ENCODE data around the gene WDR4. TPM values are rescaled to one million over a fixed set of nuclear protein-coding genes. Genes with fewer than 3 reads are reported as not detected.

WDR4 gene
- total and polyA plus RNA-seq, 10 of the 15 experiments (the other 5 are each of a cell fraction or from before 2014, with no cell fraction given) = 2.1 to 45.3 (median 18.7) TPM

GRCh38 chr21:42829954-42830353 is 49.4 kb downstream of the WDR4 start:
- Histone ChIP-seq H3K27ac (ENCODE audit: control insufficient read depth, insufficient read depth) (no peak overlapping the region), H3K9ac (ENCODE audit: control insufficient read depth, insufficient read depth, low read length) (no peak overlapping the region), H3K4me1 (ENCODE audit: control insufficient read depth, insufficient read depth, low read length) (peaks cover 3% of the 10 kb centered on the region), H3K27me3 (replicated peaks in 1 of 2; ENCODE audit: control insufficient read depth in 2 of 2, insufficient read depth in 2 of 2, low read length in 1 of 2) (no peaks in the 10 kb centered on the region), H4K20me1 (ENCODE audit: control insufficient read depth, insufficient read depth) (no peaks in the 10 kb centered on the region; the same call in 1 of the 2 replicates), H2AFZ (ENCODE audit: control insufficient read depth, low read depth, low read length) (no peak overlapping the region), H3K79me2 (ENCODE audit: control insufficient read depth, insufficient read depth, low read length) (no peaks in the 10 kb centered on the region), H3K36me3 (ENCODE audit: control insufficient read depth in 2 of 2, insufficient read depth in 2 of 2, low read length in 1 of 2) (no peaks in the 10 kb centered on the region), H3K4me3 (no peak overlapping the region), H3K4me2 (ENCODE audit: control insufficient read depth, insufficient read depth) (no peak overlapping the region), H3K9me3 (replicated peaks; ENCODE audit: control insufficient read depth, insufficient read depth, low read length) (no peaks in the 10 kb centered on the region)
- FAIRE-seq = no peak
- intact Hi-C loops (cut with micrococcal nuclease; ENCODE audit: unreplicated experiment) (no loop called here), in situ Hi-C loops (cut with MboI) (loop anchor here (5.0 to 10.0 kb wide), 2 partner anchors 233 to 685 kb away; no protein-coding TSS in a partner anchor)
- RAD21 ChIA-PET (ENCODE audit: unreplicated experiment) = no interaction called here
- SMC1A ChIA-PET (ENCODE audit: uncharacterized antibody, unreplicated experiment) = no interaction called here
- DNase-seq (ENCODE audit: low read depth, low spot score) = no peak
- no peak for TF ChIP-seq CBX3 (IDR thresholded peaks at IDR 0.05; ENCODE audit: borderline replicate concordance, low read depth)
- TF ChIP-seq SUPT20H (IDR thresholded peaks at IDR 0.05; ENCODE audit: borderline replicate concordance, control insufficient read depth, low read depth, low read length) = no peak
- no peak for TF ChIP-seq KLF5 (IDR thresholded peaks at IDR 0.05; ENCODE audit: partially characterized antibody)
- no peak for TF ChIP-seq WRNIP1 (IDR thresholded peaks at IDR 0.05; ENCODE audit: borderline replicate concordance, low read depth, low read length)
- no peak for TF ChIP-seq MXI1 (IDR thresholded peaks at IDR 0.05; ENCODE audit: low read depth, low read length)
- no peak for TF ChIP-seq ZBTB40 (IDR thresholded peaks at IDR 0.05; ENCODE audit: borderline replicate concordance)
- WGBS (ENCODE audit: insufficient coverage, insufficient replicate concordance, low lambda C conversion rate, missing lambda C conversion rate) = 82% methylated on average over 4 of the region's 4 CpGs
- CTCF ChIA-PET = no interaction called here
- no TSS peak for BruUV-seq (replicated peaks)
- POLR2A ChIA-PET = no interaction called here
- ATAC-seq = no peak
